ENCODE measurements around the gene ADD2. TPM values are rescaled to one million over a fixed set of nuclear protein-coding genes. Genes with fewer than 3 reads are reported as not detected.

The ADD2 gene
- total RNA-seq, 1 donor from 2014 or later, result 4.8 TPM

GRCh38 chr2:70738159-70738558, 29.8 kb downstream of the ADD2 start:
- Mint-ChIP-seq H3K27me3 (ENCODE audit: low read depth, unreplicated experiment) (peaks cover 12% of the 10 kb centered on the region), H3K36me3 (ENCODE audit: low read depth, unreplicated experiment) (no peaks in the 10 kb centered on the region), H3K27ac (ENCODE audit: unreplicated experiment) (no peak overlapping the region), H3K4me3 (ENCODE audit: unreplicated experiment) (no peak overlapping the region), H3K9me3 (ENCODE audit: unreplicated experiment) (no peaks in the 10 kb centered on the region), H3K4me1 (ENCODE audit: low read depth, unreplicated experiment) (no peaks in the 10 kb centered on the region)
- Histone ChIP-seq H3K4me2 (ENCODE audit: low read length) (no peak overlapping the region), H3K9ac (ENCODE audit: low read length) (no peak overlapping the region), H3K4me3 (ENCODE audit: insufficient read depth, low read depth, low read length) (no peak overlapping the region), H3K27me3 (ENCODE audit: insufficient read depth, low read length) (peaks cover 2% of the 10 kb centered on the region), H3K79me2 (ENCODE audit: insufficient read depth, low read length) (no peaks in the 10 kb centered on the region), H3K9me3 (ENCODE audit: insufficient read depth, low read depth, low read length) (no peaks in the 10 kb centered on the region), H3K27ac (ENCODE audit: low read depth, low read length) (no peak overlapping the region), H3K36me3 (ENCODE audit: insufficient read depth, low read length) (no peaks in the 10 kb centered on the region), H4K20me1 (ENCODE audit: insufficient read depth, low read length) (no peaks in the 10 kb centered on the region), H3K4me1 (ENCODE audit: insufficient read depth, low read length) (no peaks in the 10 kb centered on the region), H2AFZ (ENCODE audit: low read depth, low read length) (no peak overlapping the region)
- FAIRE-seq (peak; percentile 17), DNase-seq (ENCODE audit: low read depth) (peak; percentile 14)
- TF ChIP-seq EZH2 (IDR thresholded peaks at IDR 0.05; ENCODE audit: insufficient read depth, low read length) (no peak), CTCF (IDR thresholded peaks at IDR 0.05; ENCODE audit: insufficient read depth, low read depth, low read length) (no peak)

- H3K9ac ChIP-seq (ENCODE audit: low read length), result no peak overlapping the region
- no peaks in the 10 kb centered on the region for H3K79me2 ChIP-seq (ENCODE audit: insufficient read depth, low read length)
- H3K27me3 ChIP-seq (ENCODE audit: insufficient read depth, low read length), result peaks cover 5% of the 10 kb centered on the region
- no peak for TF ChIP-seq CTCF (IDR thresholded peaks at IDR 0.05; ENCODE audit: insufficient read depth, low read depth, low read length)
- TF ChIP-seq EZH2 (IDR thresholded peaks at IDR 0.05; ENCODE audit: insufficient read depth, low read length), result no peak
- no peak overlapping the region for H3K27ac Mint-ChIP-seq (ENCODE audit: unreplicated experiment)
- no peak overlapping the region for H3K4me3 ChIP-seq (ENCODE audit: insufficient read depth, low read depth, low read length)
- H3K4me1 Mint-ChIP-seq (ENCODE audit: low read depth, unreplicated experiment), result no peaks in the 10 kb centered on the region
- peaks cover 30% of the 10 kb centered on the region for H3K27me3 Mint-ChIP-seq (ENCODE audit: low read depth, unreplicated experiment)
- DNase-seq (ENCODE audit: low read depth) (no peak), FAIRE-seq (no peak)
- H3K9me3 ChIP-seq (ENCODE audit: insufficient read depth, low read depth, low read length), result no peaks in the 10 kb centered on the region
- no peaks in the 10 kb centered on the region for H3K4me1 ChIP-seq (ENCODE audit: insufficient read depth, low read length)
- H3K27ac ChIP-seq (ENCODE audit: low read depth, low read length), result no peak overlapping the region
- no peak overlapping the region for H2AFZ ChIP-seq (ENCODE audit: low read depth, low read length)
- no peak overlapping the region for H3K4me2 ChIP-seq (ENCODE audit: low read length)
- H3K4me3 Mint-ChIP-seq (ENCODE audit: unreplicated experiment), result no peak overlapping the region
- no peaks in the 10 kb centered on the region for H3K9me3 Mint-ChIP-seq (ENCODE audit: unreplicated experiment)
- H4K20me1 ChIP-seq (ENCODE audit: insufficient read depth, low read length), result no peaks in the 10 kb centered on the region
- H3K36me3 ChIP-seq (ENCODE audit: insufficient read depth, low read length), result no peaks in the 10 kb centered on the region
- no peaks in the 10 kb centered on the region for H3K36me3 Mint-ChIP-seq (ENCODE audit: low read depth, unreplicated experiment)
These were observed 32.9 kb downstream of the ADD2 start for GRCh38 chr2:70735071-70735470.

- FAIRE-seq (no peak), DNase-seq (ENCODE audit: low read depth) (no peak)
- Histone ChIP-seq H2AFZ (ENCODE audit: low read depth, low read length) (no peak overlapping the region), H4K20me1 (ENCODE audit: insufficient read depth, low read length) (no peaks in the 10 kb centered on the region), H3K27me3 (ENCODE audit: insufficient read depth, low read length) (peaks cover 5% of the 10 kb centered on the region), H3K79me2 (ENCODE audit: insufficient read depth, low read length) (no peaks in the 10 kb centered on the region), H3K27ac (ENCODE audit: low read depth, low read length) (no peak overlapping the region), H3K9ac (ENCODE audit: low read length) (no peak overlapping the region), H3K4me1 (ENCODE audit: insufficient read depth, low read length) (no peaks in the 10 kb centered on the region), H3K4me2 (ENCODE audit: low read length) (no peak overlapping the region), H3K4me3 (ENCODE audit: insufficient read depth, low read depth, low read length) (no peak overlapping the region), H3K9me3 (ENCODE audit: insufficient read depth, low read depth, low read length) (no peaks in the 10 kb centered on the region), H3K36me3 (ENCODE audit: insufficient read depth, low read length) (no peaks in the 10 kb centered on the region)
- Mint-ChIP-seq H3K36me3 (ENCODE audit: low read depth, unreplicated experiment) (no peaks in the 10 kb centered on the region), H3K4me3 (ENCODE audit: unreplicated experiment) (no peak overlapping the region), H3K9me3 (ENCODE audit: unreplicated experiment) (no peaks in the 10 kb centered on the region), H3K4me1 (ENCODE audit: low read depth, unreplicated experiment) (no peaks in the 10 kb centered on the region), H3K27me3 (ENCODE audit: low read depth, unreplicated experiment) (peaks cover 32% of the 10 kb centered on the region), H3K27ac (ENCODE audit: unreplicated experiment) (no peak overlapping the region)
- no peak for TF ChIP-seq CTCF (IDR thresholded peaks at IDR 0.05; ENCODE audit: insufficient read depth, low read depth, low read length)
- no peak for TF ChIP-seq EZH2 (IDR thresholded peaks at IDR 0.05; ENCODE audit: insufficient read depth, low read length)
These were observed 34.3 kb downstream of the ADD2 start for GRCh38 chr2:70733646-70734180.
